Measurements from ENCODE around the gene MTHFD2L. TPM values are rescaled to one million over a fixed set of nuclear protein-coding genes. Genes with fewer than 3 reads are reported as not detected.

MTHFD2L gene
- total and polyA plus RNA-seq, 9 of the 15 experiments (the other 6 are each of a cell fraction or from before 2014, with no cell fraction given) = 10.0 to 39.0 (median 26.0) TPM

DNA sequence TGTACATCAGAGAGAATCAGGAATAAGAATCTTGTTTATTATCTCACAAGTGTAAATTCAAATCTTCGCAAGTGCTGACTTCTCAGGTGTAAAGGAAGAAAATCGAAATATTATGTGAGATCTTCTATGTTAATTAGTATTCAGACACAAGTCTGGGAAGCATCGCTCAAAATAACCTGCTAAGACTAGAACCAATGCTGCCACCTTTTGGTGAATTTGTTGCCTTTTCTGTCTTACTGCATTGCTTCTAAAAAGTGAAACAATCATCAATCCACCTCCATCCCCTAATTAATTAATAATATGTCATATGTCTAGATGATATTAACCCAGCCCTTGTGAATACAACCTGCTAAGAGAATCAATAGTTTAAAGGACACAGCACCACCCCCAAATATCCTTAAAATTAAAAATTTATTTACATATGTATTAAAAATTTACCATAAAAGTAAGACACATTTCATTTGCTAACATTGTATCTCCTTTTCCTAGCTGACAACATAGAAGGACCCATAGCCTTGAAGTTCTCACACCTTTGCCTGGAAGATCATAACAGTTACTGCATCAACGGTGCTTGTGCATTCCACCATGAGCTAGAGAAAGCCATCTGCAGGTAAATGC is 153.9 kb downstream of the MTHFD2L start (continued):
- TF ChIP-seq RAD21 (CRISPR knock-in tag; conservative IDR thresholded peaks at IDR 0.05 in 1 of 2, IDR thresholded peaks at IDR 0.05 in 1 of 2) = peak; percentile 78 to 83
- peak; percentile 48; the same call in 1 of the 2 replicates for TF ChIP-seq SMC3 (conservative IDR thresholded peaks at IDR 0.05; ENCODE audit: insufficient read depth, low read depth, low read length)
- TF ChIP-seq HOXB6 (CRISPR knock-in tag; IDR thresholded peaks at IDR 0.05; ENCODE audit: borderline replicate concordance) = no peak
- TF ChIP-seq, protein P1, sequence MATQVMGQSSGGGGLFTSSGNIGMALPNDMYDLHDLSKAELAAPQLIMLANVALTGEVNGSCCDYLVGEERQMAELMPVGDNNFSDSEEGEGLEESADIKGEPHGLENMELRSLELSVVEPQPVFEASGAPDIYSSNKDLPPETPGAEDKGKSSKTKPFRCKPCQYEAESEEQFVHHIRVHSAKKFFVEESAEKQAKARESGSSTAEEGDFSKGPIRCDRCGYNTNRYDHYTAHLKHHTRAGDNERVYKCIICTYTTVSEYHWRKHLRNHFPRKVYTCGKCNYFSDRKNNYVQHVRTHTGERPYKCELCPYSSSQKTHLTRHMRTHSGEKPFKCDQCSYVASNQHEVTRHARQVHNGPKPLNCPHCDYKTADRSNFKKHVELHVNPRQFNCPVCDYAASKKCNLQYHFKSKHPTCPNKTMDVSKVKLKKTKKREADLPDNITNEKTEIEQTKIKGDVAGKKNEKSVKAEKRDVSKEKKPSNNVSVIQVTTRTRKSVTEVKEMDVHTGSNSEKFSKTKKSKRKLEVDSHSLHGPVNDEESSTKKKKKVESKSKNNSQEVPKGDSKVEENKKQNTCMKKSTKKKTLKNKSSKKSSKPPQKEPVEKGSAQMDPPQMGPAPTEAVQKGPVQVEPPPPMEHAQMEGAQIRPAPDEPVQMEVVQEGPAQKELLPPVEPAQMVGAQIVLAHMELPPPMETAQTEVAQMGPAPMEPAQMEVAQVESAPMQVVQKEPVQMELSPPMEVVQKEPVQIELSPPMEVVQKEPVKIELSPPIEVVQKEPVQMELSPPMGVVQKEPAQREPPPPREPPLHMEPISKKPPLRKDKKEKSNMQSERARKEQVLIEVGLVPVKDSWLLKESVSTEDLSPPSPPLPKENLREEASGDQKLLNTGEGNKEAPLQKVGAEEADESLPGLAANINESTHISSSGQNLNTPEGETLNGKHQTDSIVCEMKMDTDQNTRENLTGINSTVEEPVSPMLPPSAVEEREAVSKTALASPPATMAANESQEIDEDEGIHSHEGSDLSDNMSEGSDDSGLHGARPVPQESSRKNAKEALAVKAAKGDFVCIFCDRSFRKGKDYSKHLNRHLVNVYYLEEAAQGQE (IDR thresholded peaks at IDR 0.05; ENCODE audit: borderline replicate concordance) = peak; percentile 73; the same call in 1 of the 2 replicates
- TF ChIP-seq, protein P1 (CRISPR knock-in tag; IDR thresholded peaks at IDR 0.05; ENCODE audit: low read depth) = no peak
- no peak for TF ChIP-seq ZNF707 (CRISPR knock-in tag; conservative IDR thresholded peaks at IDR 0.05)
- no peak for TF ChIP-seq DNMT1 (IDR thresholded peaks at IDR 0.05)
- TF ChIP-seq POU5F1 (IDR thresholded peaks at IDR 0.05; ENCODE audit: borderline replicate concordance, low read depth, low read length, partially characterized antibody) = no peak
- 0 out of 2 replicates have a peak, but pooled peaks have one; percentile 14 for TF ChIP-seq KLF16 (IDR thresholded peaks at IDR 0.05)

Measured in K562 (cell line).